ENCODE results near the gene EEA1.
A peak's percentile ranks its signal among the peaks of the same experiment; 100 is the strongest.

DNA sequence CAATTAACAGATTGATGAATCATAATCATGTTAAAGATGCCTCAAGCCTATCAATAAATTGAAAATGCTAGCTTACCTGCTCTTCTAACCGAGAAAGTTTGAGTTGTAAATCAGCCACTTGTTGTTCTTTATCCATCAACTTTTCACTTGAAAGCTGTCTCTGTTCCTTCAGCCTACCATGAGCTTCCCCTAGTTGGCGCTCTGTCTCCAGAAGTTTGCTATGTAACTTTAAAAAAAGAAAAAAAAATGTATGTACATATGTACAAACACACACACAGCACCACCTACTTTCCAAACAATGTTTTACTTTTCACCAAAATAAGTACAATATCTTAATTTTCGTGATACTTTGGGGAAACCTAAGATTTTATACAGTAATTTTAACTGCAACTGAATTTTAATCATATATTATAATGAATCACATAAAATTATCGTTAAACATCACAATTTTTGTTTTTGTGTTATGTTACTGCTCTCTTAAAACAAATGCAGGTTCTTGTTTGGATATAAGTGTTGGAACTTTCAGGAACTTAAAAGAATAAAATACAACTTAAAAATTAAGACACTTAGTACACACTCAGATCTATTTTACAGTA lies 101.2 kb downstream of the EEA1 start:
- TF ChIP-seq, protein P1, sequence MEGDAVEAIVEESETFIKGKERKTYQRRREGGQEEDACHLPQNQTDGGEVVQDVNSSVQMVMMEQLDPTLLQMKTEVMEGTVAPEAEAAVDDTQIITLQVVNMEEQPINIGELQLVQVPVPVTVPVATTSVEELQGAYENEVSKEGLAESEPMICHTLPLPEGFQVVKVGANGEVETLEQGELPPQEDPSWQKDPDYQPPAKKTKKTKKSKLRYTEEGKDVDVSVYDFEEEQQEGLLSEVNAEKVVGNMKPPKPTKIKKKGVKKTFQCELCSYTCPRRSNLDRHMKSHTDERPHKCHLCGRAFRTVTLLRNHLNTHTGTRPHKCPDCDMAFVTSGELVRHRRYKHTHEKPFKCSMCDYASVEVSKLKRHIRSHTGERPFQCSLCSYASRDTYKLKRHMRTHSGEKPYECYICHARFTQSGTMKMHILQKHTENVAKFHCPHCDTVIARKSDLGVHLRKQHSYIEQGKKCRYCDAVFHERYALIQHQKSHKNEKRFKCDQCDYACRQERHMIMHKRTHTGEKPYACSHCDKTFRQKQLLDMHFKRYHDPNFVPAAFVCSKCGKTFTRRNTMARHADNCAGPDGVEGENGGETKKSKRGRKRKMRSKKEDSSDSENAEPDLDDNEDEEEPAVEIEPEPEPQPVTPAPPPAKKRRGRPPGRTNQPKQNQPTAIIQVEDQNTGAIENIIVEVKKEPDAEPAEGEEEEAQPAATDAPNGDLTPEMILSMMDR (conservative IDR thresholded peaks at IDR 0.05; ENCODE audit: low read depth, low read length), result peak; percentile 91
- TF ChIP-seq EZH2 (IDR thresholded peaks at IDR 0.05; ENCODE audit: borderline replicate concordance, low read depth, low read length, poor library complexity, severe bottlenecking), result no peak

All from A673 (cell line).